NCI-H2196 (cell line): ENCODE data around the gene GLRX.
"Not testable (repeated sequence)": the region's sequence is repeated elsewhere in the genome, so short reads cannot be mapped to it uniquely, and the experiment has no call there.

Experiments used
- DNase-seq: peaks from one replicate; lab custom pipeline; 2025; ENCODE audit not compliant: unreplicated experiment; lab: John Stamatoyannopoulos, UW

Gene GLRX

DNA sequence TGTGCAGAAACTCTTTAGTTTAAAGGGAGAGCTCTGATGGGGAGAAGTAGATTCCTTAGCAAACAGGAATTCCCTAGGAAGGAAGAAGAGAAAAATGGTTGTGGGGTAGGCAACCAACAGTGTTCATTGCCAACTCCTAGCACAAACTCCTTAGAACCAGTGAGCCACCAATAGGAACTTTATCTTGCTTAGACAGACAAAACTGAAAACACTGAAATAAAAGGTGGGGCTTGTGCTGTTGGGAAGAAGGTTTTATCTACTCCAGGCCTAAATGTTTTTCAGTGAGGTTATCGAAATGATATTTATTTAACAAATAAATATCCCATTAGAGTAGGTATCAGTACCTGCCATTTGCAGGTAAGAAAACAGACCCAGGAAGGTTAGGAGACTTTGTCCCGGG is 7.7 kb upstream of the GLRX start:
- DNase-seq, result no peak

DNA sequence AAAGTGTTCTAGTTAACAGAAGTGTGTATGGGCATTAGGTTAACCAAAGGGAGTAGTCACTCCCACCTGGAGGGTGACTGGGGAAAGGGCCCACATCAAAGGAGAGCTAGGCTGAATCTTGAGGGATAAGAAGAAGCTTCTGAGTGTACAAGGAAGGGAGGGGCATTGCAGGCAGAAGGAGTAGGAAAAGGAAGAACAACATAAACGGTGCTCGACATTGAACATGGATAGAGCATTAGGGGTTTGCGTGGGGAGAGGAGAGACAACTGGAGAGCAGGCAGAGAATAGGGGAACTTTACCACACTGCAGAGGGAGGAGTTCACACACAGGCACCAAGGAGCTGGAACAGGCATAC is 5.3 kb upstream of the GLRX start:
- no peak for DNase-seq

- DNase-seq, result no peak
Measured at GRCh38 chr5:95826949-95827891, 4.7 kb upstream of the GLRX start.

DNA sequence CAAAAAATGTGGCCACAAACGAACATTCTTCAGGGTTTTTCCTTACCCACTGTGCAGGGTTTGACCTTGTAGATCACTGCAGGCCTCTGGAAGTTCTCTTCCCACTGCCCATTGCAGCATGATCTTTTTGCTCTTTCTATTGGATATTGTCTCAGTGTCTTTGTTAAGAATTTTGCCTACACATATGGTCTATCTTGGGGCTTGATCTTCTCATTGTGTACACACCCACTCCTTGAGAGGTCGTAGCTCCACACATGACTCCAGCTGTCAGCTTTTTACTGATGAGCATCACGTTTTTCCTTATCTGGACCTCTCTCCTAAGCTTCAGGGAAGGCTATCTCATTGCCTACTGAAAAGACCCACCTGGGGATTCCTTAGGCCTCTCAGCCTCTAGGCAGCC is 3.0 kb upstream of the GLRX start:
- DNase-seq, result no peak

- no peak for DNase-seq
Measured at GRCh38 chr5:95824747-95825146, 2.2 kb upstream of the GLRX start.

DNA sequence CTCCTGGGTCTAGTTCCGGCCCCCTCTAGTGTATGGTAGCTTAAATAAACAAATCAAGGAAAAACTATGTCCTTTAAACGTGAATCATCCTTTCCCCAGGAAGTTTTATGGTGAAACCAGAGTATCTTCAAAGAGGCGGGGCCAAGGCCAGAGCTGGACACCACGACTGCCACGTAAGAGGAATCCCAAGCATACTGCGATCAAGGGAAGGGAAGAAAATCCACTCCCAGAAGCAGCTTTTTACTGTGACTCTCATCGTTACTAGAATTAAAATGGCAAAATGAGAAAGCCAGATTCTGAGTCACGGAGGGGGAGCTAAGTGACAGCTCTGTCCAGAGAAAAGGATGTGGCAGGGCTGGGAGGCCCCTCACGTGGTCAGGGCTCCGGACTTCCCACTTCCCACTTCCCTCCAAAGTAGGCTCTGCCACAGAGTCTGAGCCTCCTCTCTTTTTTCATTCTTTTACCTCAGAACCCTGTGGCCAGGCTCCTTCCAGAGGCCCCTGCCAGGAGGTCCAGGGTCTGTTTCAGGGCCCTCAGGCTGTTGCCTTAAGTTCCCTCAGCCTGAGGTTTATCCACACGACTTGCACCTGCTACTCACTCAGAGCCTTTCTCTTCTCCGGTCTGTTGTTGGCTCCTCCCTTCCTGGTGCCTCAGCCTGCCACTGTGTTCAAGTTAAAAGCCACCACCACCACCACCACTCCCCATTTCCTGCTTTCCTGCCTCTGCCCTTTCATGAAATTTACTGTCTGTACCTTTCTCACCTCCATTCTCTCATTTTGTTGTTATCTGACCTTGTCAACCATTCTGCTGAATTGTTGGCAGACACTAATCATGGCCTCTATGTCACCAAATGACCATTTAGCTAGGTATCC is 1.4 kb upstream of the GLRX start:
- no peak for DNase-seq

- DNase-seq, result no peak
Measured at GRCh38 chr5:95823218-95823737, 752 bp upstream of the GLRX start.

DNA sequence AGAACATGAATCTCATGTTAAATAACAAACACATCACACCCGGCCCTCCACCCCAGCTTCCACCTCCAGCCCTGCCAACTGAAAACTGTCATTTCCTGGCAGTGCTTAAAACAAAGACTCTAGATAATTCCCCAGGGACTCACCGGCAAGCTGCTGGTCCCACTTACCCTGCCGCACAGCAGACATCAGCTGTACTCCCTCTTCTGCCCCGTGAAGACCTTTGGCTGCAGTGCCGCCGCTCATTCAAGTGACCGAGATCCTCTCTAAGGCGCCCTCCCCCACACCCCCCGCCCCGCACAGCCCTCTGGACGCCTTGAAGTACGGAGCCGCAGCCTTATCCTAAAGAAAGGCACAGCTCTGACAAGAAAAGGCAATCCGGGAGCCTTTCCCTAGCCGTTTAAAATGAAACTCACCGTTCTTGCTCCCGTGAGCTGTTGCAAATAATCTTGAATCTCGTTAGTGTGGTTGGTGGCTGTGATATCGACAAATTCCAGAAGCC is 434 bp downstream of the GLRX start:
- no peak for DNase-seq

GRCh38 chr5:95821110-95822021 is 1.2 kb downstream of the GLRX start:
- no peak for DNase-seq

DNA sequence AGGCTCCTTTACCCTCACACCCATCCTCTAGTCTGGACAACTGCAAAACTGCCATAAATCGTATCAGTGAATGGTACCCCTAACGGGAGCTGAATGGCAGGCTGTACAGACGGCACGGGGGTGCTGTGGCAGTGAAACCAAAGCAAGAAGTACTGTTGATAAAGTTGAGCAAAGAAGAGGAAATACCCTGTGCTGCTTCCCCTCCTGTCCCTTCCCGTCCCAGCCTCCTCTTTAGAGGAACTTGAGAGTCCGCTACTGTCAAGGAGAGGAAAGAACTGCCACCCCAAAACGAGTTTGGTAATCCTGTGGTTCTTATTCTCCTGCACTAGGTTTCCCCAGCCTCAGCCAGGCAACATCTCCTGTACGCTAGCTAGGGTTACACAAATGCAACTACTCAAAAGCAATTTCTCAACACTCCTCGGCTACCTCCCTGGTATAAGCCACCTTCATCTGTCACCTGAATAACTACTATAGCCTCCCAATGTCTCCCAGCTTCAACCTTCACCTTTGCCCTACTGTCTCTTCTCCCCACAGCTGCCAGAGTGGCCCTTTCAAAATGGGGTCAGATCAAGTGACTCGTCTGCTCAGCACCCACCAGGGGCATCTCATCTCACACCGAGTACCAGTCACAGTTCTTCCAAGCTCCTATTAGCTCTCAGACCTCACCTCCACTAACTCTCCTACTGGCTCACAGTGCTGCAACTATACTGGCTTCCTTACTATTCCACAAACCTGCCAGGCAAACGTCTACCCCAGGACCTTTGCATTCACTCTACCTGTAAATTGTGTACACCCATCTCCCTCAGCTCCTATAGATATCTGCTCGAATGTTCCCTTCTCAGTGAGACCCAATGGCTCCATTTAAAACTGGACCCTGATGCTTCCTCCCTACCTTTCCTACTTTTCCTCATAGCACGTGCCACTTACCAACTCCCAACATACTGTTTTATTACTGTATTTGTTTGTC is 4.1 kb downstream of the GLRX start:
- no peak for DNase-seq

DNA sequence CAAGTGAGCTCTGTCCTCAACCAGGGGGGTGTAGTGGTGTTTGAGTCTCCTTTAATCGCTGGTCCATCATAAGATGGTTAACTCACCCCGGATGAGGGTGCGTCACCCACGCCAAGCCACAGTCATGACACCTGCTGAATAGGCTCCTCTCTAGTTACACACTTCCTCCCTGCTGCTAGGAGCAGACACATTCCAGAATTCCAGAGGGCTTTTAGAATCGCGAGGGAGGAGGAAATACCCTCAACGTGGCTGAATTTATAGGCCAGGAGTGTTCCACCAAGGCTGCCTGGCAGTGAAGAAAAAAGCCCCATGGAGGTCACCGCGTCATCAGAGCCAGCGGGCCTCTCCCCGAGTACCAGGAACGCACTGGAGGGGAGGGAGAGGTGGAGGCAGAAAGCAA is 5.1 kb downstream of the GLRX start:
- no peak for DNase-seq

GRCh38 chr5:95816776-95817175 is 5.8 kb downstream of the GLRX start:
- no peak for DNase-seq

DNA sequence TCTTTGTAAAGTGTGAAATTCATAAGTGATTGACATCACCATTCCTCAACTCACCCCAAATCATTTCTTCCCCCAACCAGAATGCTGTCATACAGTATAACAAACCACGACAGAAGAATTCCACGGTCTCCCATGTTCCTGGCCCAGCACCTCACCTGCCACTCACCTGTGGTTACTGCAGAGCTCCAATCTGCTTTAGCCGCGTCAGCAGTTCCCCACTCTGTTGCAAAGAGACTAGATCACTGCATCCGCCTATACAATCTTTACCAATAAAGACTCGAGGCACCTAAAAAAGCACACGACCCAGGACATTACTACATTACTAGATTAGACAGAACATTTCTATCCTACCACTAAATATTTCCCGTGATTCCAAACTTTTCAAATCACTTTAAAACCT is 6.2 kb downstream of the GLRX start:
- no peak for DNase-seq

GRCh38 chr5:95815155-95815729 is 7.3 kb downstream of the GLRX start:
- DNase-seq, result no peak

GRCh38 chr5:95813035-95813434 is 9.5 kb downstream of the GLRX start:
- not testable (repeated sequence) for DNase-seq

DNA sequence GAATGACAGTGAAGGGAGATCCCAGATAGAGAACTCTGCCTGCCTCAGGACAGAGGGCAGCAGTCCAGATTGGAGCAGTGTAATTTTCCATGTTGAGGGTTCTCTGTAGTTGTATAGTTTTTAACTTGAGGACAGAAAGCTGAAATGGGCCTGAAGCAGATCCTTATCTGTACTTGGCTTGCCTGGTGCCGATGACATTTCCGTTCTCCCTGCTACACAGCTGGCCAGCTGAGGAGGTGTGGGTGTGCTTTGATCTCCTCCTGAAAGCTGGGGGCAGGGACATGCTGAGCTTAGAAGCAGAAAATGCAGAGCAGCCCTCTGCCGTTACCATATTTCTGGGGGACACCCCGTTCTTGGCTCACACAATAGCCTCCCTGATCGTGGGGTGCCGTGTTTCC is 10.5 kb downstream of the GLRX start:
- no peak for DNase-seq

- not testable (repeated sequence) for DNase-seq
Measured at GRCh38 chr5:95811461-95812073, 11.0 kb downstream of the GLRX start.

DNA sequence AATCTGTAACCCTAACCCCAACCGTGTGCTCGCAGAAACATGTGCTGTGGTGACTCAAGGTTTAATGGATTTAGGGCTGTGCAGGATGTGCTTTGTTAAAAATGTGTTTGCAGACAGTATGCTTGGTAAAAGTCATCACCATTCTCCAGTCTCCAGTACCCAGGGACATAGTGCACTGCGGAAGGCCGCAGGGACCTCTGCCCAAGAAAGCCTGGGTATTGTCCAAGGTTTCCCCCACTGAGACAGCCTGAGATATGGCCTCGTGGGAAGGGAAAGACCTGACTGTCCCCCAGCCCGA is 11.5 kb downstream of the GLRX start:
- DNase-seq, result not testable (repeated sequence)
